SU-DHL-6 (cell line): ENCODE data around the gene SLC43A3.

ENCODE experiments used
- H2AFZ ChIP-seq: fragments of 200-600 bp; sonication (generic); 2 replicates; pipeline ENCODE4 v1.6.1; 2014; ENCODE audit warnings: low read depth, mild to moderate bottlenecking, moderate library complexity, mixed read lengths, antibody characterized with exemption, low read length; ENCODE audit not compliant: severe bottlenecking
- H3F3A ChIP-seq: fragments of 200-600 bp; shearing (Covaris generic); 2 replicates; pipeline ENCODE4 v1.6.0; 2016; ENCODE audit warnings: antibody characterized with exemption, mild to moderate bottlenecking; ENCODE audit not compliant: insufficient read depth
- H3K27ac ChIP-seq: fragments of 200-600 bp; sonication (generic); 2 replicates; pipeline ENCODE4 v1.5.1; 2016; ENCODE audit warnings: low read depth, mild to moderate bottlenecking, low read length, moderate library complexity, mixed read lengths
- H3K27me3 ChIP-seq: fragments of 200-600 bp; sonication (generic), shearing (Covaris generic); 2 replicates; pipeline ENCODE4 v1.6.0; 2014; ENCODE audit warnings: mild to moderate bottlenecking, low read length
- H3K36me3 ChIP-seq: fragments of 200-600 bp; sonication (generic); 2 replicates; pipeline ENCODE4 v1.6.1; 2014; ENCODE audit warnings: mild to moderate bottlenecking, low read length, mixed read lengths
- H3K4me2 ChIP-seq: fragments of 300-600, 200-600 bp; shearing (Covaris generic), sonication (generic); 2 replicates; pipeline ENCODE4 v1.6.0; 2014; ENCODE audit warnings: low read length, low read depth, mild to moderate bottlenecking; ENCODE audit not compliant: poor library complexity, severe bottlenecking
- H3K4me3 ChIP-seq: fragments of 200-600 bp; sonication (generic); 2 replicates; pipeline ENCODE4 v1.5.1; 2014; ENCODE audit warnings: antibody characterized with exemption, low read length, mild to moderate bottlenecking, mixed read lengths; ENCODE audit not compliant: insufficient read depth, poor library complexity, severe bottlenecking
- H3K79me2 ChIP-seq: fragments of 200-600 bp; sonication (generic); 2 replicates; pipeline ENCODE4 v1.6.1; 2014; ENCODE audit warnings: mild to moderate bottlenecking, low read length, moderate library complexity; ENCODE audit not compliant: insufficient read depth
- H3K9ac ChIP-seq: fragments of 200-600 bp; sonication (generic); 2 replicates; pipeline ENCODE4 v1.7.0; 2014; ENCODE audit warnings: mild to moderate bottlenecking, low read length
- H3K9me2 ChIP-seq: fragments of 200-600 bp; sonication (generic); replicated peaks from 2 replicates; pipeline ENCODE4 v1.6.1; 2014; ENCODE audit warnings: low read length; ENCODE audit not compliant: insufficient read depth
- H3K9me3 ChIP-seq: fragments of 200-600 bp; sonication (generic); 2 replicates; pipeline ENCODE4 v1.6.1; 2014; ENCODE audit warnings: low read length, mixed read lengths; ENCODE audit not compliant: insufficient read depth
- H4K20me1 ChIP-seq: fragments of 200-600 bp; sonication (generic); 2 replicates; pipeline ENCODE4 v1.6.1; 2014; ENCODE audit warnings: low read depth, mild to moderate bottlenecking, antibody characterized with exemption, low read length, moderate library complexity, mixed read lengths
- EZH2phosphoT487 ChIP-seq: fragments of 200-600 bp; sonication (generic), shearing (Covaris generic); conservative IDR thresholded peaks from 2 replicates; pipeline ENCODE4 v1.6.1; 2018; ENCODE audit warnings: mild to moderate bottlenecking, antibody characterized with exemption, low read length, moderate library complexity, mixed read lengths
- TF ChIP-seq, protein P1 (sequence below): fragments of 200-600 bp; sonication (generic); IDR thresholded peaks from one replicate; pipeline ENCODE4 v1.5.1; 2017; ENCODE audit warnings: antibody characterized with exemption, mild to moderate bottlenecking, low read length, moderate library complexity; ENCODE audit not compliant: insufficient read depth, poor library complexity, severe bottlenecking

Gene SLC43A3

DNA sequence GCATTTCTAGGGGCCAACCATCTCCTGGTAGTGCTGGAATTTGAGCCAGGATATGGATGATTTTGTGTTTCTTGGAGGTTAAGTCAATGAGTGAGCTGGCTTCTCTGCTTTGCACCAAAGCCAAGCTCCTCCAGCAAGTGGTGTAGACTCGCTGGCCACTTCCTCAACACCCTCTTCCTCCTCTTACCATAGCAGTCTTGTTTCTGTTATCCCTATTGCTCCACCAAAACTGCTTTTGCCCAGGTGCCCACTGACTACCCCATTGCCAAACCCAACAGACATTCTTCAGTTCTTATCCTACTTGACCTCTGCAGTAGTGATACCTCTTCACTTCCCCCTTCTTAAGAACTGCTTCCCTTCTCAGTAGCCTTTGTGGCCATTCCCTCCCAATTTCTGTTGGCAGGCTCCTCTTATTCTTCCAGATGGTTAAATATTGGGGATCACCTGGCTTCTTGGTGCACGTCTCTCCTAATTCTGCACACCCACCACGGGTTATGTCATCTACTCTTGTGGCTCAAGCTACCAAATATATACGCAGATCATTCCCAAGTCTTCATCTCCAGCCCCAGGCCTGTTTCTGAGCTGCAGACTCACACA lies 29.4 kb downstream of the SLC43A3 start:
- no peaks in the 10 kb centered on the region for H3K27me3 ChIP-seq
- no peak overlapping the region for H3K4me2 ChIP-seq
- H4K20me1 ChIP-seq = no peaks in the 10 kb centered on the region
- no peak overlapping the region for H2AFZ ChIP-seq
- H3K4me3 ChIP-seq = no peak overlapping the region
- H3K27ac ChIP-seq = no peak overlapping the region
- no peaks in the 10 kb centered on the region for H3K9me2 ChIP-seq
- no peaks in the 10 kb centered on the region for H3K36me3 ChIP-seq
- H3K79me2 ChIP-seq = no peaks in the 10 kb centered on the region
- TF ChIP-seq, protein P1, sequence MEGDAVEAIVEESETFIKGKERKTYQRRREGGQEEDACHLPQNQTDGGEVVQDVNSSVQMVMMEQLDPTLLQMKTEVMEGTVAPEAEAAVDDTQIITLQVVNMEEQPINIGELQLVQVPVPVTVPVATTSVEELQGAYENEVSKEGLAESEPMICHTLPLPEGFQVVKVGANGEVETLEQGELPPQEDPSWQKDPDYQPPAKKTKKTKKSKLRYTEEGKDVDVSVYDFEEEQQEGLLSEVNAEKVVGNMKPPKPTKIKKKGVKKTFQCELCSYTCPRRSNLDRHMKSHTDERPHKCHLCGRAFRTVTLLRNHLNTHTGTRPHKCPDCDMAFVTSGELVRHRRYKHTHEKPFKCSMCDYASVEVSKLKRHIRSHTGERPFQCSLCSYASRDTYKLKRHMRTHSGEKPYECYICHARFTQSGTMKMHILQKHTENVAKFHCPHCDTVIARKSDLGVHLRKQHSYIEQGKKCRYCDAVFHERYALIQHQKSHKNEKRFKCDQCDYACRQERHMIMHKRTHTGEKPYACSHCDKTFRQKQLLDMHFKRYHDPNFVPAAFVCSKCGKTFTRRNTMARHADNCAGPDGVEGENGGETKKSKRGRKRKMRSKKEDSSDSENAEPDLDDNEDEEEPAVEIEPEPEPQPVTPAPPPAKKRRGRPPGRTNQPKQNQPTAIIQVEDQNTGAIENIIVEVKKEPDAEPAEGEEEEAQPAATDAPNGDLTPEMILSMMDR = no peak
- TF ChIP-seq EZH2phosphoT487 = no peak
- H3K9ac ChIP-seq = no peak overlapping the region
- no peaks in the 10 kb centered on the region for H3K9me3 ChIP-seq
- no peaks in the 10 kb centered on the region for H3F3A ChIP-seq

GRCh38 chr11:57396744-57397143 lies 30.2 kb downstream of the SLC43A3 start:
- Histone ChIP-seq H3K36me3 (no peaks in the 10 kb centered on the region), H3K79me2 (no peaks in the 10 kb centered on the region), H3K27me3 (no peaks in the 10 kb centered on the region), H2AFZ (no peak overlapping the region), H3K4me2 (no peak overlapping the region), H3K9ac (no peak overlapping the region), H3K9me3 (no peaks in the 10 kb centered on the region), H3K9me2 (no peaks in the 10 kb centered on the region), H4K20me1 (no peaks in the 10 kb centered on the region), H3K4me3 (no peak overlapping the region), H3F3A (no peaks in the 10 kb centered on the region), H3K27ac (no peak overlapping the region)
- no peak for TF ChIP-seq EZH2phosphoT487
- TF ChIP-seq, protein P1 = no peak

GRCh38 chr11:57395905-57396623 lies 30.9 kb downstream of the SLC43A3 start:
- no peak overlapping the region for H3K4me2 ChIP-seq
- no peaks in the 10 kb centered on the region for H3K79me2 ChIP-seq
- H3K27me3 ChIP-seq = no peaks in the 10 kb centered on the region
- H3K27ac ChIP-seq = no peak overlapping the region
- H2AFZ ChIP-seq = no peak overlapping the region
- H4K20me1 ChIP-seq = no peaks in the 10 kb centered on the region
- no peak overlapping the region for H3K9ac ChIP-seq
- TF ChIP-seq, protein P1 = no peak
- no peak for TF ChIP-seq EZH2phosphoT487
- H3K4me3 ChIP-seq = no peak overlapping the region
- no peaks in the 10 kb centered on the region for H3K36me3 ChIP-seq
- no peaks in the 10 kb centered on the region for H3K9me2 ChIP-seq
- H3F3A ChIP-seq = no peaks in the 10 kb centered on the region
- H3K9me3 ChIP-seq = no peaks in the 10 kb centered on the region
